Fibroblast of upper back skin (primary cell): ENCODE measurements around the gene MYO6.

ENCODE experiments used
- DNase-seq: peaks from one replicate; pipeline ENCODE4 v3.0.0-alpha.2; 2013

Gene MYO6

DNA sequence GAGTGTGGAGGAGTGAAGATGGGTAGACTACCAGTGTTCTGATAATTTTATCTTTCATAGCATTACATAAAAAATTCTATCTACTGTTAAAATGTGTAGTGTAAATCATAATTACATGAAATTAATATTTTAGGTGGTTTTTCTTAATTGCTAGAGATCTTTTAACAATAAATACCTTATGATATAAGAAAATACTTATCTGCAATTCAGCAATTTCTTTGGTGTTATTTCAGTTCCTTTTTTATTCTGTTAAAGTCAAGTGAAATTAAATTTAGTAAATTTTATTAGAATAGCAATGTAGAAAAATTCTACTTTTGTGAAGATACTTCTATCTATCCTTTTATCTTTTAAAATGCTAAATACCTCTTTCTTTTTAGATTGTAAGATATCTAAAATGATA is 219.1 kb downstream of the MYO6 start:
- DNase-seq: no peak
